ENCODE data around the gene RNF182. TPM values are rescaled to one million over a fixed set of nuclear protein-coding genes. Genes with fewer than 3 reads are reported as not detected.

Gene RNF182
- total RNA-seq, 1 experiment from 2014 or later: not detected

GRCh38 chr6:13941902-13942301 lies 17.1 kb downstream of the RNF182 start:
- Mint-ChIP-seq H3K27me3 (ENCODE audit: insufficient read depth, unreplicated experiment) (peaks cover 14% of the 10 kb centered on the region), H3K4me1 (ENCODE audit: insufficient read depth, unreplicated experiment) (no peaks in the 10 kb centered on the region), H3K36me3 (ENCODE audit: insufficient read depth, unreplicated experiment) (no peaks in the 10 kb centered on the region), H3K27ac (ENCODE audit: low read depth, unreplicated experiment) (no peak overlapping the region), H3K9me3 (ENCODE audit: unreplicated experiment) (peaks cover 14% of the 10 kb centered on the region), H3K4me3 (ENCODE audit: unreplicated experiment) (no peak overlapping the region)
- ChIA-PET POLR2A (no interaction called here), CTCF (no interaction called here)
- TF ChIP-seq CTCF (IDR thresholded peaks at IDR 0.05; ENCODE audit: unreplicated experiment): no peak
- intact Hi-C loops (cut with micrococcal nuclease): no loop called here
- no peak for DNase-seq (ENCODE audit: unreplicated experiment)
- BruUV-seq (replicated peaks): no TSS peak

- no TSS peak for BruUV-seq (replicated peaks)
- intact Hi-C loops (cut with micrococcal nuclease): no loop called here
- ChIA-PET POLR2A (no interaction called here), CTCF (no interaction called here)
- no peak for DNase-seq (ENCODE audit: unreplicated experiment)
- H3K4me3 Mint-ChIP-seq (ENCODE audit: unreplicated experiment): no peak overlapping the region
- H3K36me3 Mint-ChIP-seq (ENCODE audit: insufficient read depth, unreplicated experiment): no peaks in the 10 kb centered on the region
- H3K27me3 Mint-ChIP-seq (ENCODE audit: insufficient read depth, unreplicated experiment): peaks cover 14% of the 10 kb centered on the region
- no peak for TF ChIP-seq CTCF (IDR thresholded peaks at IDR 0.05; ENCODE audit: unreplicated experiment)
- H3K4me1 Mint-ChIP-seq (ENCODE audit: insufficient read depth, unreplicated experiment): no peaks in the 10 kb centered on the region
- peaks cover 14% of the 10 kb centered on the region for H3K9me3 Mint-ChIP-seq (ENCODE audit: unreplicated experiment)
- no peak overlapping the region for H3K27ac Mint-ChIP-seq (ENCODE audit: low read depth, unreplicated experiment)
These were observed 19.2 kb downstream of the RNF182 start for GRCh38 chr6:13943943-13944342.

GRCh38 chr6:13946506-13946905 lies 21.8 kb downstream of the RNF182 start:
- no peaks in the 10 kb centered on the region for H3K36me3 Mint-ChIP-seq (ENCODE audit: insufficient read depth, unreplicated experiment)

GRCh38 chr6:13947611-13948178 lies 22.9 kb downstream of the RNF182 start:
- no peak for DNase-seq (ENCODE audit: unreplicated experiment)
- no peaks in the 10 kb centered on the region for H3K27me3 Mint-ChIP-seq (ENCODE audit: insufficient read depth, unreplicated experiment)
- H3K4me3 Mint-ChIP-seq (ENCODE audit: unreplicated experiment): no peak overlapping the region
- CTCF ChIA-PET: no interaction called here
- BruUV-seq (replicated peaks): no TSS peak
- no peaks in the 10 kb centered on the region for H3K4me1 Mint-ChIP-seq (ENCODE audit: insufficient read depth, unreplicated experiment)
- no peak for TF ChIP-seq CTCF (IDR thresholded peaks at IDR 0.05; ENCODE audit: unreplicated experiment)
- no peak overlapping the region for H3K27ac Mint-ChIP-seq (ENCODE audit: low read depth, unreplicated experiment)
- H3K9me3 Mint-ChIP-seq (ENCODE audit: unreplicated experiment): peaks cover 11% of the 10 kb centered on the region
- intact Hi-C loops (cut with micrococcal nuclease): no loop called here
- POLR2A ChIA-PET: no interaction called here
- H3K36me3 Mint-ChIP-seq (ENCODE audit: insufficient read depth, unreplicated experiment): no peaks in the 10 kb centered on the region

More at GRCh38 chr6:13946506-13946905, 21.8 kb downstream of the RNF182 start:
- ChIA-PET POLR2A (no interaction called here), CTCF (no interaction called here)
- BruUV-seq (replicated peaks): no TSS peak
- no peak for DNase-seq (ENCODE audit: unreplicated experiment)
- Mint-ChIP-seq H3K4me1 (ENCODE audit: insufficient read depth, unreplicated experiment) (no peaks in the 10 kb centered on the region), H3K4me3 (ENCODE audit: unreplicated experiment) (no peak overlapping the region), H3K9me3 (ENCODE audit: unreplicated experiment) (peaks cover 21% of the 10 kb centered on the region), H3K27me3 (ENCODE audit: insufficient read depth, unreplicated experiment) (no peaks in the 10 kb centered on the region), H3K27ac (ENCODE audit: low read depth, unreplicated experiment) (no peak overlapping the region)
- no peak for TF ChIP-seq CTCF (IDR thresholded peaks at IDR 0.05; ENCODE audit: unreplicated experiment)
- intact Hi-C loops (cut with micrococcal nuclease): no loop called here
